Measurements from ENCODE around the gene TMEM50B.
A peak's percentile ranks its signal among the peaks of the same experiment; 100 is the strongest.

Gene TMEM50B

GRCh38 chr21:33490991-33491372 lies 11.2 kb upstream of the TMEM50B start:
- peak; percentile 33 for ATAC-seq
- TF ChIP-seq ARNTL (CRISPR knock-in tag; IDR thresholded peaks at IDR 0.05; ENCODE audit: borderline replicate concordance, low read depth) (no peak), POU6F1 (CRISPR knock-in tag; IDR thresholded peaks at IDR 0.05; ENCODE audit: borderline replicate concordance, low read depth) (no peak), TOX (CRISPR knock-in tag; IDR thresholded peaks at IDR 0.05; ENCODE audit: borderline replicate concordance) (no peak), ISL1 (CRISPR knock-in tag; IDR thresholded peaks at IDR 0.05) (no peak)

GRCh38 chr21:33488936-33489335 lies 9.2 kb upstream of the TMEM50B start:
- no peak for ATAC-seq
- no peak for TF ChIP-seq CREB5 (CRISPR knock-in tag; IDR thresholded peaks at IDR 0.05; ENCODE audit: low read depth)
- no peak for TF ChIP-seq ARNTL (CRISPR knock-in tag; IDR thresholded peaks at IDR 0.05; ENCODE audit: borderline replicate concordance, low read depth)
- no peak for TF ChIP-seq GLIS3 (CRISPR knock-in tag; IDR thresholded peaks at IDR 0.05)
- no peak for TF ChIP-seq OSR1 (CRISPR knock-in tag; IDR thresholded peaks at IDR 0.05)
- TF ChIP-seq TSHZ2 (CRISPR knock-in tag; IDR thresholded peaks at IDR 0.05): no peak
- TF ChIP-seq ESRRG (CRISPR knock-in tag; IDR thresholded peaks at IDR 0.05): no peak
- no peak for TF ChIP-seq TCF4 (CRISPR knock-in tag; IDR thresholded peaks at IDR 0.05; ENCODE audit: borderline replicate concordance)

- TF ChIP-seq OSR1 (CRISPR knock-in tag; IDR thresholded peaks at IDR 0.05) (no peak), ARNTL (CRISPR knock-in tag; IDR thresholded peaks at IDR 0.05; ENCODE audit: borderline replicate concordance, low read depth) (no peak), TSHZ2 (CRISPR knock-in tag; IDR thresholded peaks at IDR 0.05) (no peak), CSDC2 (CRISPR knock-in tag; IDR thresholded peaks at IDR 0.05) (no peak)
- no peak for ATAC-seq
These were observed 8.2 kb upstream of the TMEM50B start for GRCh38 chr21:33487996-33488395.

GRCh38 chr21:33481314-33481943 lies 1.7 kb upstream of the TMEM50B start:
- no peak for ATAC-seq
- TF ChIP-seq OSR1 (CRISPR knock-in tag; IDR thresholded peaks at IDR 0.05) (no peak), TOX (CRISPR knock-in tag; IDR thresholded peaks at IDR 0.05; ENCODE audit: borderline replicate concordance) (no peak), ARNTL (CRISPR knock-in tag; IDR thresholded peaks at IDR 0.05; ENCODE audit: borderline replicate concordance, low read depth) (no peak), GLIS3 (CRISPR knock-in tag; IDR thresholded peaks at IDR 0.05) (no peak), POU6F1 (CRISPR knock-in tag; IDR thresholded peaks at IDR 0.05; ENCODE audit: borderline replicate concordance, low read depth) (no peak), SNAI2 (CRISPR knock-in tag; IDR thresholded peaks at IDR 0.05) (no peak), CREB5 (CRISPR knock-in tag; IDR thresholded peaks at IDR 0.05; ENCODE audit: low read depth) (no peak), ZFP30 (CRISPR knock-in tag; IDR thresholded peaks at IDR 0.05) (no peak), TSHZ2 (CRISPR knock-in tag; IDR thresholded peaks at IDR 0.05) (no peak), BACH2 (CRISPR knock-in tag; IDR thresholded peaks at IDR 0.05; ENCODE audit: borderline replicate concordance) (no peak), ZNF565 (CRISPR knock-in tag; conservative IDR thresholded peaks at IDR 0.05; ENCODE audit: low read depth) (no peak), ESRRG (CRISPR knock-in tag; IDR thresholded peaks at IDR 0.05) (no peak), ZNF8 (CRISPR knock-in tag; IDR thresholded peaks at IDR 0.05) (no peak), CSRNP3 (CRISPR knock-in tag; IDR thresholded peaks at IDR 0.05) (no peak)
